ENCODE measurements around the gene TMEM245.
A peak's percentile ranks its signal among the peaks of the same experiment; 100 is the strongest.

Gene TMEM245

DNA sequence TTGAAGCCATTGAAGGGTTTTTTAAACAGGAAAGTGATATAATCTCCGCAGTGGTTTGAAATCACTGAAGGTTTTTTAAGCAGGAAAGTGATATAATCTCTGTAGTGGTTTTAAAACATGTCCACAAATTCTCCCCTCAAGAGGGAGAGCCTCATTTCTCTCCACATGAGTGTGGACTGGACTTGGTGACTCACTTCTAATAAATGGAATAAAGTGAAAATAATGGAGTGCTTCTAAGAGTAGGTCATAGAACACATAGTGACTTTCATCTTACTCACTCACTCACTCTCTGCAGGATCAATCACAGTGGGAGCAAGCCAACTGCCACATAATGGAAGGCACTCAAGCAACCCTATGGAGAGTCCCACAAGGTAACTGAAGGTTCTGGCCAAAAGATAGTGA, 118.5 kb downstream of the TMEM245 start:
- no peaks in the 10 kb centered on the region for H3K27me3 ChIP-seq (ENCODE audit: insufficient read depth, low read length)
- peaks cover 26% of the 10 kb centered on the region for H3K36me3 ChIP-seq (ENCODE audit: insufficient read depth, low read length)
- H3K4me1 ChIP-seq (ENCODE audit: control insufficient read depth, insufficient read depth, low read length, unreplicated experiment) = peaks cover 9% of the 10 kb centered on the region
- no peak overlapping the region for H2AFZ ChIP-seq (ENCODE audit: low read length, unreplicated experiment)
- no peak overlapping the region for H3K4me3 ChIP-seq (ENCODE audit: low read depth, low read length)
- peak overlapping the region; percentile 68 for H3K27ac ChIP-seq (ENCODE audit: low read depth, low read length)
- H3K79me2 ChIP-seq (ENCODE audit: control insufficient read depth, insufficient read depth, low read length, unreplicated experiment) = peaks cover 51% of the 10 kb centered on the region

- Histone ChIP-seq H3K4me1 (ENCODE audit: control insufficient read depth, insufficient read depth, low read length, unreplicated experiment) (peaks cover 13% of the 10 kb centered on the region), H3K27me3 (ENCODE audit: insufficient read depth, low read length) (no peaks in the 10 kb centered on the region), H3K27ac (ENCODE audit: low read depth, low read length) (no peak overlapping the region), H3K4me3 (ENCODE audit: low read depth, low read length) (no peak overlapping the region), H3K79me2 (ENCODE audit: control insufficient read depth, insufficient read depth, low read length, unreplicated experiment) (peaks cover 29% of the 10 kb centered on the region), H3K36me3 (ENCODE audit: insufficient read depth, low read length) (peaks cover 13% of the 10 kb centered on the region; the same call in 1 of the 2 replicates), H2AFZ (ENCODE audit: low read length, unreplicated experiment) (no peak overlapping the region)
These were observed 122.6 kb downstream of the TMEM245 start for GRCh38 chr9:108997112-108997511.

DNA sequence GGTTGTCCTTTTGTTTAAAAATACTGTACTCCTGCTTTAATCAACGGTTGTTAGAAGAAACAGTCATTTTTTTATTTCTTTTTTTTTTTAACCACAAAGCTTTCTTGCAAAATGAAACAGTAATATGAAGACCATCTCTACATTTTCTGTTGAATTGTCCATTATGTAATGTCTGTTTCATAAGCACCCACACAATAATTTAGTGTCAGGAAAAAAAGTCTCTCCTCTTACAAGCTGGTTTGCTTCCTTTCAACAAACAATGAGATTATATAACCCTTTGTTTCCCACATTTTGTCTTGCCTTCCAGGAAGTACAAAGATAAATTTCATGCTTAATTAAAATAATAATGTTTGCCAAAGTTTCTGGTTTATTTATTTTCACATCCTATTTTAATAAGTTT, 123.1 kb downstream of the TMEM245 start:
- peaks cover 10% of the 10 kb centered on the region for H3K4me1 ChIP-seq (ENCODE audit: control insufficient read depth, insufficient read depth, low read length, unreplicated experiment)
- no peaks in the 10 kb centered on the region for H3K27me3 ChIP-seq (ENCODE audit: insufficient read depth, low read length)
- peaks cover 13% of the 10 kb centered on the region; the same call in 1 of the 2 replicates for H3K36me3 ChIP-seq (ENCODE audit: insufficient read depth, low read length)
- no peak overlapping the region for H2AFZ ChIP-seq (ENCODE audit: low read length, unreplicated experiment)
- no peak overlapping the region for H3K4me3 ChIP-seq (ENCODE audit: low read depth, low read length)
- H3K79me2 ChIP-seq (ENCODE audit: control insufficient read depth, insufficient read depth, low read length, unreplicated experiment) = peaks cover 29% of the 10 kb centered on the region
- H3K27ac ChIP-seq (ENCODE audit: low read depth, low read length) = no peak overlapping the region

DNA sequence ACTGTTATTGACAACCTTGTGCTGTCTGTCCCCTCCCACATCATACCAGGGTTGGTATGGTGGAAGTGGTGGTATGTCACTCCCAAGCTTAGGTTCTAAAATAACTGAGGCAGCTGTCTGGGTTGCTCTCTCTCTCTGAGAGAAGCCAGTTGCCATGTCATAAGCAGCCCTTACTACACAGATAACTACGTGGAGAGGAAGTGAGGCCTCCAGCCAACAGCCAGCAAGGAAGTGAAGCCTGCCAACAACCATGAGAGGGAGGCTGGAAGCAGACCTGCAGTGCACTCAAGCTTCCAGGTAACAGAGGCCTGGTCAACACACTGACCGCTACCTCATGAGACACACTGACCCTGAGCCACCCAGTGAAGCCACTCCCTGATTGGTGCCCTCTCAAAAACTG, 125.1 kb downstream of the TMEM245 start:
- Histone ChIP-seq H3K4me3 (ENCODE audit: low read depth, low read length) (no peak overlapping the region), H3K27me3 (ENCODE audit: insufficient read depth, low read length) (no peaks in the 10 kb centered on the region), H3K36me3 (ENCODE audit: insufficient read depth, low read length) (peaks cover 22% of the 10 kb centered on the region), H3K79me2 (ENCODE audit: control insufficient read depth, insufficient read depth, low read length, unreplicated experiment) (peaks cover 21% of the 10 kb centered on the region), H2AFZ (ENCODE audit: low read length, unreplicated experiment) (no peak overlapping the region), H3K27ac (ENCODE audit: low read depth, low read length) (no peak overlapping the region), H3K4me1 (ENCODE audit: control insufficient read depth, insufficient read depth, low read length, unreplicated experiment) (peaks cover 10% of the 10 kb centered on the region)

DNA sequence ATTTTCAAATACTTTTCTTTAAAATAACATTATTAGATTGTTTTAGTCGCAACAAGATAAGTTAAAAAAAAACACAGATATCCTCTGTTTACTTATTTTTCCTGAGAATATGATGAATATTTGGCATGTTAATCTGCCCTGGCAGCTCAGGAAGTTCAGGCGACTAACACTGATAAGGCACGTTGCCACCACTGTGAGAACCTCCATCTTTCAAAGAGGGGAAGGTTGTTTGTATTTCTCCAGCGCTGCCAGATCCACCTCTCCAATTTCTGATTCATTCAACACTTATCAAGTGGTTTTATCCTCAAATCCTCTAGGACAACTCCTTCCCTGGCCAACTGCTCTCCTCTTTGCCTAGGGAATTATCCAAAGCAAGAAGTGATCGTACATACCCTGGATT, 128.3 kb downstream of the TMEM245 start:
- H3K36me3 ChIP-seq (ENCODE audit: insufficient read depth, low read length) = peaks cover 30% of the 10 kb centered on the region
- no peak overlapping the region for H3K4me3 ChIP-seq (ENCODE audit: low read depth, low read length)
- no peak overlapping the region for H3K27ac ChIP-seq (ENCODE audit: low read depth, low read length)
- H3K4me1 ChIP-seq (ENCODE audit: control insufficient read depth, insufficient read depth, low read length, unreplicated experiment) = peaks cover 10% of the 10 kb centered on the region
- H3K79me2 ChIP-seq (ENCODE audit: control insufficient read depth, insufficient read depth, low read length, unreplicated experiment) = no peaks in the 10 kb centered on the region
- no peak overlapping the region for H2AFZ ChIP-seq (ENCODE audit: low read length, unreplicated experiment)
- no peaks in the 10 kb centered on the region for H3K27me3 ChIP-seq (ENCODE audit: insufficient read depth, low read length)

- no peak overlapping the region for H3K27ac ChIP-seq (ENCODE audit: low read depth, low read length)
- no peak overlapping the region for H3K4me3 ChIP-seq (ENCODE audit: low read depth, low read length)
- no peaks in the 10 kb centered on the region for H3K27me3 ChIP-seq (ENCODE audit: insufficient read depth, low read length)
- no peaks in the 10 kb centered on the region for H3K4me1 ChIP-seq (ENCODE audit: control insufficient read depth, insufficient read depth, low read length, unreplicated experiment)
- no peak overlapping the region for H2AFZ ChIP-seq (ENCODE audit: low read length, unreplicated experiment)
- no peaks in the 10 kb centered on the region for H3K79me2 ChIP-seq (ENCODE audit: control insufficient read depth, insufficient read depth, low read length, unreplicated experiment)
- peaks cover 17% of the 10 kb centered on the region for H3K36me3 ChIP-seq (ENCODE audit: insufficient read depth, low read length)
These were observed 135.9 kb downstream of the TMEM245 start for GRCh38 chr9:108983885-108984284.

- H3K27me3 ChIP-seq (ENCODE audit: insufficient read depth, low read length) = no peaks in the 10 kb centered on the region
- H3K4me3 ChIP-seq (ENCODE audit: low read depth, low read length) = no peak overlapping the region
- no peaks in the 10 kb centered on the region for H3K4me1 ChIP-seq (ENCODE audit: control insufficient read depth, insufficient read depth, low read length, unreplicated experiment)
- no peak overlapping the region for H3K27ac ChIP-seq (ENCODE audit: low read depth, low read length)
- peaks cover 8% of the 10 kb centered on the region; the same call in 1 of the 2 replicates for H3K36me3 ChIP-seq (ENCODE audit: insufficient read depth, low read length)
- no peak overlapping the region for H2AFZ ChIP-seq (ENCODE audit: low read length, unreplicated experiment)
- H3K79me2 ChIP-seq (ENCODE audit: control insufficient read depth, insufficient read depth, low read length, unreplicated experiment) = no peaks in the 10 kb centered on the region
These were observed 138.9 kb downstream of the TMEM245 start for GRCh38 chr9:108980893-108981292.

- Histone ChIP-seq H3K79me2 (ENCODE audit: control insufficient read depth, insufficient read depth, low read length, unreplicated experiment) (no peaks in the 10 kb centered on the region), H2AFZ (ENCODE audit: low read length, unreplicated experiment) (no peak overlapping the region), H3K4me1 (ENCODE audit: control insufficient read depth, insufficient read depth, low read length, unreplicated experiment) (no peaks in the 10 kb centered on the region), H3K36me3 (ENCODE audit: insufficient read depth, low read length) (peaks cover 12% of the 10 kb centered on the region; the same call in 1 of the 2 replicates), H3K4me3 (ENCODE audit: low read depth, low read length) (no peak overlapping the region), H3K27ac (ENCODE audit: low read depth, low read length) (no peak overlapping the region), H3K27me3 (ENCODE audit: insufficient read depth, low read length) (no peaks in the 10 kb centered on the region)
These were observed 141.5 kb downstream of the TMEM245 start for GRCh38 chr9:108978205-108978604.

- H3K79me2 ChIP-seq (ENCODE audit: control insufficient read depth, insufficient read depth, low read length, unreplicated experiment) = no peaks in the 10 kb centered on the region
- H3K27me3 ChIP-seq (ENCODE audit: insufficient read depth, low read length) = no peaks in the 10 kb centered on the region
- no peak overlapping the region for H3K27ac ChIP-seq (ENCODE audit: low read depth, low read length)
- no peak overlapping the region for H3K4me3 ChIP-seq (ENCODE audit: low read depth, low read length)
- no peaks in the 10 kb centered on the region for H3K4me1 ChIP-seq (ENCODE audit: control insufficient read depth, insufficient read depth, low read length, unreplicated experiment)
- H2AFZ ChIP-seq (ENCODE audit: low read length, unreplicated experiment) = no peak overlapping the region
- H3K36me3 ChIP-seq (ENCODE audit: insufficient read depth, low read length) = peaks cover 33% of the 10 kb centered on the region
These were observed 145.9 kb downstream of the TMEM245 start for GRCh38 chr9:108973895-108974294.

- Histone ChIP-seq H3K36me3 (ENCODE audit: insufficient read depth, low read length) (peaks cover 33% of the 10 kb centered on the region), H3K27me3 (ENCODE audit: insufficient read depth, low read length) (no peaks in the 10 kb centered on the region), H3K4me3 (ENCODE audit: low read depth, low read length) (no peak overlapping the region), H2AFZ (ENCODE audit: low read length, unreplicated experiment) (no peak overlapping the region), H3K79me2 (ENCODE audit: control insufficient read depth, insufficient read depth, low read length, unreplicated experiment) (no peaks in the 10 kb centered on the region), H3K27ac (ENCODE audit: low read depth, low read length) (no peak overlapping the region), H3K4me1 (ENCODE audit: control insufficient read depth, insufficient read depth, low read length, unreplicated experiment) (no peaks in the 10 kb centered on the region)
These were observed 147.0 kb downstream of the TMEM245 start for GRCh38 chr9:108972626-108973209.

DNA sequence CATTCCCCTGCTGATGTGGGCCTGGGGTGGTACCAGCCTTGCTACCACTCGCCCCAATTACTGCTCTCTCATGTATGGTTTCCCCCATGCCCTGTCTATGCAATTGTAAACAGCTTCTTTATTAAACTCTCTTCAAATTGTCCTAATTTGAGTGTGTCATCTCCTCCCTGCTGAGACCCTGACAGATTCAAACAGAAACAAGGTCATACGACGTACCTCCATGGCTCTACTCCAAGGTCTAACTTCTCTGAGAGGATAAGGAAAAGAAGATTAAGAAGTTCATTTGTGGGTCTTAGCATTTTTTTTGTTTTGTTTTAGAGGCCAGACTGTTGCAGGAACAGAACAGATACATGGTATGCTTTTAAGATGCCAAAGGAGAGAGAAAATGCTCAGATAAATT, 147.6 kb downstream of the TMEM245 start:
- Histone ChIP-seq H3K4me3 (ENCODE audit: low read depth, low read length) (no peak overlapping the region), H3K79me2 (ENCODE audit: control insufficient read depth, insufficient read depth, low read length, unreplicated experiment) (no peaks in the 10 kb centered on the region), H3K27me3 (ENCODE audit: insufficient read depth, low read length) (no peaks in the 10 kb centered on the region), H3K4me1 (ENCODE audit: control insufficient read depth, insufficient read depth, low read length, unreplicated experiment) (no peaks in the 10 kb centered on the region), H2AFZ (ENCODE audit: low read length, unreplicated experiment) (no peak overlapping the region), H3K36me3 (ENCODE audit: insufficient read depth, low read length) (peaks cover 33% of the 10 kb centered on the region), H3K27ac (ENCODE audit: low read depth, low read length) (no peak overlapping the region)
